Psoas muscle (tissue), 8 donors: ENCODE results near the gene EFS. TPM values are rescaled to one million over a fixed set of nuclear protein-coding genes. Genes with fewer than 3 reads are reported as not detected.

Experiments
- ATAC-seq, 4 donors: fragments of 200-7000 bp; cut with Tn5 transposase; one replicate each; pipeline ENCODE4 v1.9.1; 2020; ENCODE audit warnings: moderate library complexity in 3 of 4, mild to moderate bottlenecking in 2 of 4
- DNase-seq, 2 donors: peaks; one replicate each; pipeline ENCODE4 v3.0.0-alpha.2; 2020
- H3K27ac ChIP-seq: fragments of 200-600 bp; one replicate; pipeline ENCODE4 v1.8.0; 2022
- H3K27me3 ChIP-seq, 3 donors: fragments of 200-600 bp in 1 of 3; one replicate each; pipeline versions ENCODE4 v1.6.1 to v1.8.0; 2013 to 2022; ENCODE audit warnings: low read length in 2 of 3, mild to moderate bottlenecking in 2 of 3, moderate library complexity in 1 of 3; ENCODE audit not compliant: insufficient read depth in 3 of 3
- H3K36me3 ChIP-seq, 2 donors: fragments of 200-600 bp in 1 of 2; one replicate each; pipeline versions ENCODE4 v1.6.1 to v1.8.0; 2013 to 2022; ENCODE audit warnings: low read depth in 1 of 2, mild to moderate bottlenecking in 1 of 2, moderate library complexity in 1 of 2; ENCODE audit not compliant: insufficient read depth in 1 of 2
- H3K4me1 ChIP-seq: fragments of 200-600 bp; one replicate; pipeline ENCODE4 v1.8.0; 2022
- H3K4me3 ChIP-seq: fragments of 200-600 bp; one replicate; pipeline ENCODE4 v1.8.0; 2022; ENCODE audit warnings: mild to moderate bottlenecking
- H3K9me3 ChIP-seq: fragments of 200-600 bp; one replicate; pipeline ENCODE4 v1.8.0; 2022
- CTCF ChIP-seq: fragments of 200-600 bp; IDR thresholded peaks from one replicate; pipeline ENCODE4 v1.8.0; 2022; ENCODE audit warnings: antibody characterized with exemption
- WGBS, 3 donors: extraction: QIAGEN DNeasy Blood & Tissue Kit; methylation state at CpG; one replicate each; pipeline versions ENCODE4 v1.1.6 to v1.1.7; 2013; 5-methylcytosine and 5-hydroxymethylcytosine counted together
- intact Hi-C, 2 donors: fragments of 100-400 bp; cut with DNase I; formaldehyde crosslinking; loops; one replicate each; pipeline versions ENCODE4 v1.11.0 to v1.14.2; 2022
- polyA plus RNA-seq, 3 donors: library from polyadenylated mRNA; stranded (reverse); fragments of 200-250 nt; gene quantifications; one replicate each; pipeline ENCODE4 v1.2.3, GENCODE V29; 2013
- total RNA-seq, 4 donors: library from RNA; stranded (reverse); fragmentation: NEBNext Ultra II Directional in 2 of 4; extraction: Animal tissue kit (Norgen Biotek cat#: 25700) in 2 of 4; gene quantifications; one replicate each; pipeline versions ENCODE4 v1.2.1 to v1.2.4, GENCODE V29; 2021 to 2023
- donor health status: healthy with polysubstance abuse.
- donor health status: DM: no; HTN: no; CAD: no; lungs with moderate emphysema.
- donor health status: Bipolar disorder and iron deficiency.
- donor health status: healthy.
- donor health status: DM: yes; HTN: yes; CAD: no.
- donor health status: DM: no; HTN: no; CAD: no.
- donor health status: DM: no; HTN: no; CAD: no.
- donor health status: DM: yes; HTN: yes; CAD: no.

EFS gene
- total and polyA plus RNA-seq, 7 donors, result 0.93 to 2.5 (median 1.1) TPM

GRCh38 chr14:23385244-23385641, 20.3 kb upstream of the EFS start:
- TF ChIP-seq CTCF, result no peak

GRCh38 chr14:23384364-23385080, 19.6 kb upstream of the EFS start:
- Histone ChIP-seq H3K9me3 (no peaks in the 10 kb centered on the region), H3K27ac (no peak overlapping the region), H3K4me3 (no peak overlapping the region), H3K27me3 (peaks cover 0 to 5% (median 0%) of the 10 kb centered on the region in 3 donors), H3K36me3 (peaks cover 5 to 63% of the 10 kb centered on the region in 2 donors), H3K4me1 (no peaks in the 10 kb centered on the region)
- ATAC-seq (no peak), DNase-seq (no peak)
- 84 to 92% (median 88%) methylated on average over 28 to 29 of the region's 29 CpGs for WGBS, 3 donors
- intact Hi-C loops, result no loop called here
- TF ChIP-seq CTCF, result no peak

More at GRCh38 chr14:23385244-23385641, 20.3 kb upstream of the EFS start:
- no peak for ATAC-seq
- peaks cover 0 to 5% (median 0%) of the 10 kb centered on the region in 3 donors for H3K27me3 ChIP-seq
- intact Hi-C loops, result no loop called here
- no peak overlapping the region for H3K27ac ChIP-seq
- no peaks in the 10 kb centered on the region for H3K4me1 ChIP-seq
- 67 to 81% (median 73%) methylated on average over 2 of the region's 2 CpGs for WGBS, 3 donors
- peaks cover 5 to 66% of the 10 kb centered on the region in 2 donors for H3K36me3 ChIP-seq
- H3K9me3 ChIP-seq, result no peaks in the 10 kb centered on the region
- H3K4me3 ChIP-seq, result no peak overlapping the region
- DNase-seq, result no peak

GRCh38 chr14:23382731-23383440, 17.9 kb upstream of the EFS start:
- Histone ChIP-seq H3K9me3 (no peaks in the 10 kb centered on the region), H3K4me3 (no peak overlapping the region), H3K27ac (no peak overlapping the region), H3K36me3 (peaks cover 3 to 56% of the 10 kb centered on the region in 2 donors), H3K27me3 (peaks cover 0 to 5% (median 0%) of the 10 kb centered on the region in 3 donors), H3K4me1 (no peaks in the 10 kb centered on the region)
- WGBS, 3 donors, result 72 to 85% (median 78%) methylated on average over 10 of the region's 10 CpGs
- no peak for TF ChIP-seq CTCF
- DNase-seq, result no peak
- intact Hi-C loops, result no loop called here
- no peak for ATAC-seq

- ATAC-seq (no peak), DNase-seq (no peak)
- peaks cover 0 to 5% (median 0%) of the 10 kb centered on the region in 3 donors for H3K27me3 ChIP-seq
- H3K27ac ChIP-seq, result no peak overlapping the region
- intact Hi-C loops, result no loop called here
- no peak for TF ChIP-seq CTCF
- H3K9me3 ChIP-seq, result no peaks in the 10 kb centered on the region
- no peak overlapping the region for H3K4me3 ChIP-seq
- peaks cover 3 to 53% of the 10 kb centered on the region in 2 donors for H3K36me3 ChIP-seq
- 86 to 91% (median 89%) methylated on average over 6 of the region's 6 CpGs for WGBS, 3 donors
- no peaks in the 10 kb centered on the region for H3K4me1 ChIP-seq
Observed at GRCh38 chr14:23382276-23382675, 17.3 kb upstream of the EFS start.
